ENCODE data around the gene INPP5A.

Gene INPP5A

DNA sequence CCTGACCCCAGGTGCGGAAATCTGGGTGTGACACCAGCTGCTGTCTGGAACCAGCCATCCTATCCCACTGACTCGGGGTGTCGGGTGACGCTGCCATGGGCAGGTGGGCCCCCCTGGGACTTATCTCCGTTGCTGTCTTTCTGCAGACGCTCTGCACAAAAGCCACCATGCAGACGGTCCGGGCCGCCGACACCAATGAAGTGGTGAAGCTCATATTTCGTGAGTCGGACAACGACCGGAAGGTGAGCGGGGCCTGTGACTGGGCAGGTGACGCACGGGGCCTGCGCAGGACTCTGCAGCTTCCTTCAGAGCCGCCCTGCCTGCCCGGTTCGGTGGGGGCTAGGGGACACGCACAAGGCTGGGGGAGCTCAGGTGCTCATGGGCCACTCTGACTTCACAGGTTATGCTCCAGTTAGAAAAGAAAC lies 211.8 kb downstream of the INPP5A start:
- no peak overlapping the region for H3K4me2 ChIP-seq (ENCODE audit: low read length)
- H2BK5ac ChIP-seq (ENCODE audit: low read depth, low read length, poor library complexity) = no peak overlapping the region
- no peaks in the 10 kb centered on the region for H3K79me1 ChIP-seq (ENCODE audit: low read length)
- H4K8ac ChIP-seq (ENCODE audit: low read depth, low read length) = no peak overlapping the region
- no peak overlapping the region for H2AFZ ChIP-seq (ENCODE audit: insufficient read depth, low read length, poor library complexity)
- H3K4me3 ChIP-seq (ENCODE audit: low read depth, low read length) = no peak overlapping the region
- H3K36me3 ChIP-seq (ENCODE audit: control insufficient read depth in 1 of 2, insufficient read depth in 2 of 2, low read length in 2 of 2) = peaks cover 9 to 21% of the 10 kb centered on the region in 2 experiments
- H3K27ac ChIP-seq (ENCODE audit: low read depth, low read length) = no peak overlapping the region
- H3K27me3 ChIP-seq (ENCODE audit: insufficient read depth, low read length) = no peaks in the 10 kb centered on the region
- H3K79me2 ChIP-seq (ENCODE audit: control insufficient read depth, insufficient read depth, low read length, poor library complexity) = no peaks in the 10 kb centered on the region
- WGBS (ENCODE audit: extremely low coverage, insufficient coverage, insufficient read length) = no CpG with 5 or more reads among the region's 22 CpGs
- DNase-seq = no peak
- no peak overlapping the region for H3K9ac ChIP-seq (ENCODE audit: low read length)
- H3K14ac ChIP-seq (ENCODE audit: low read length) = no peak overlapping the region
- H4K12ac ChIP-seq (ENCODE audit: low read depth, low read length) = no peak overlapping the region
- no peak overlapping the region for H3K23ac ChIP-seq (ENCODE audit: low read length)
- no peak overlapping the region for H3K18ac ChIP-seq (ENCODE audit: low read length)
- no peak overlapping the region for H2AK5ac ChIP-seq (ENCODE audit: low read length)
- no peaks in the 10 kb centered on the region for H3K4me1 ChIP-seq (ENCODE audit: control insufficient read depth in 1 of 2, insufficient read depth in 2 of 2, low read length in 2 of 2)
- no peak overlapping the region for H3K4ac ChIP-seq (ENCODE audit: low read depth, low read length)
- H2BK120ac ChIP-seq (ENCODE audit: insufficient read depth, low read length, poor library complexity) = no peak overlapping the region
- no peak overlapping the region for H4K91ac ChIP-seq (ENCODE audit: low read depth, low read length)
- H2BK12ac ChIP-seq (ENCODE audit: low read length) = no peak overlapping the region
- H3K9me3 ChIP-seq (ENCODE audit: insufficient read depth, low read depth, low read length) = no peaks in the 10 kb centered on the region

DNA sequence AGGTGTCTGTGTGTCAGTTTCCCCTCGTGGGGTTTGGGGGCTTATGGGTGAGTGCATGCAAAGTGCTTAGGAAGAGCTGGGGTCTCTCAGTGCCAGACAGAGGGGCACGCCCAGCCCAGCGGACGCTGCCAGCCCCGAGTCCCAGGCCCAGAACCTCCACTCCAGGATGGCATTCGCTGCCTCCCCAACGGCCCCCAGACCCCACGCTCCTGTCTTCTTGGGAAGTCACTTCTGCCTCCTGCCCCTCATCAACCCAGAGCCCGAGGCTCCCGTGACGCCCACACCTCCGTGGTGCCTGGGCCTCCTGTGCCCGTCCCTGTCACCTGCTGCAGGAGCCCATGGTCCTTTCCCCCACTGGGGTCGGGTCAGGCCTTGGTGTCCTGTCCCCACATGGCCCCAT lies 213.3 kb downstream of the INPP5A start:
- H3K9me3 ChIP-seq (ENCODE audit: insufficient read depth, low read depth, low read length) = peaks cover 9% of the 10 kb centered on the region
- H2BK12ac ChIP-seq (ENCODE audit: low read length) = no peak overlapping the region
- H3K27me3 ChIP-seq (ENCODE audit: insufficient read depth, low read length) = no peaks in the 10 kb centered on the region
- peaks cover 15 to 21% of the 10 kb centered on the region in 2 experiments for H3K36me3 ChIP-seq (ENCODE audit: control insufficient read depth in 1 of 2, insufficient read depth in 2 of 2, low read length in 2 of 2)
- no peaks in the 10 kb centered on the region for H3K4me1 ChIP-seq (ENCODE audit: control insufficient read depth in 1 of 2, insufficient read depth in 2 of 2, low read length in 2 of 2)
- no peak overlapping the region for H2AFZ ChIP-seq (ENCODE audit: insufficient read depth, low read length, poor library complexity)
- no peak overlapping the region for H4K12ac ChIP-seq (ENCODE audit: low read depth, low read length)
- no peak overlapping the region for H3K18ac ChIP-seq (ENCODE audit: low read length)
- H3K9ac ChIP-seq (ENCODE audit: low read length) = no peak overlapping the region
- no peak overlapping the region for H3K23ac ChIP-seq (ENCODE audit: low read length)
- H4K91ac ChIP-seq (ENCODE audit: low read depth, low read length) = no peak overlapping the region
- H4K8ac ChIP-seq (ENCODE audit: low read depth, low read length) = no peak overlapping the region
- no CpG with 5 or more reads among the region's 14 CpGs for WGBS (ENCODE audit: extremely low coverage, insufficient coverage, insufficient read length)
- H2BK5ac ChIP-seq (ENCODE audit: low read depth, low read length, poor library complexity) = no peak overlapping the region
- no peak overlapping the region for H2BK120ac ChIP-seq (ENCODE audit: insufficient read depth, low read length, poor library complexity)
- no peak overlapping the region for H2AK5ac ChIP-seq (ENCODE audit: low read length)
- no peak overlapping the region for H3K4me2 ChIP-seq (ENCODE audit: low read length)
- H3K14ac ChIP-seq (ENCODE audit: low read length) = no peak overlapping the region
- no peaks in the 10 kb centered on the region for H3K79me1 ChIP-seq (ENCODE audit: low read length)
- DNase-seq = no peak
- H3K4ac ChIP-seq (ENCODE audit: low read depth, low read length) = no peak overlapping the region
- no peak overlapping the region for H3K4me3 ChIP-seq (ENCODE audit: low read depth, low read length)
- no peak overlapping the region for H3K27ac ChIP-seq (ENCODE audit: low read depth, low read length)
- H3K79me2 ChIP-seq (ENCODE audit: control insufficient read depth, insufficient read depth, low read length, poor library complexity) = no peaks in the 10 kb centered on the region

DNA sequence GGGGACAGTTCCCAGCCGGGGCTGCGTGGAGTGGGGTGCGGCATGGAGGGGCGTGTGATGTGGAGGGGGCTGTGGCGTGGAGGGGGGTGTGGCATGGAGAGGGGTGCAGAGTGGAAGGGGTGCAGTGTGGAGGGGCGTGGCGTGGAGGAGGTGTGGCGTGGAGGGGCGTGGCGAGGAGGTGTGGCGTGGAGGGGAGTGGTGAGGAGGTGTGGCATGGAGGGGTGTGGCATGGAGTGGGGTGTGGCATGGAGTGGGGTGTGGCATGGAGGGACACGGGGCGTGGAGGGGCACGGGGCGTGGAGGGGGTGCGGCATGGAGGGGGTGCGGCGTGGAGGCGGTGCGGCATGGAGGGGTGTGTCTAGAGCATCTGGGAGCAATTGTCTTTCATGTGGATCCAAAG lies 214.8 kb downstream of the INPP5A start:
- no peaks in the 10 kb centered on the region for H3K27me3 ChIP-seq (ENCODE audit: insufficient read depth, low read length)
- H3K36me3 ChIP-seq (ENCODE audit: control insufficient read depth in 1 of 2, insufficient read depth in 2 of 2, low read length in 2 of 2) = peaks cover 23 to 30% of the 10 kb centered on the region in 2 experiments
- no peak overlapping the region for H2AK5ac ChIP-seq (ENCODE audit: low read length)
- no peak overlapping the region for H3K23ac ChIP-seq (ENCODE audit: low read length)
- no peak overlapping the region for H4K91ac ChIP-seq (ENCODE audit: low read depth, low read length)
- no peak overlapping the region for H2BK5ac ChIP-seq (ENCODE audit: low read depth, low read length, poor library complexity)
- no peak overlapping the region for H3K4ac ChIP-seq (ENCODE audit: low read depth, low read length)
- H2BK12ac ChIP-seq (ENCODE audit: low read length) = no peak overlapping the region
- no peaks in the 10 kb centered on the region for H3K79me2 ChIP-seq (ENCODE audit: control insufficient read depth, insufficient read depth, low read length, poor library complexity)
- no peak overlapping the region for H2BK120ac ChIP-seq (ENCODE audit: insufficient read depth, low read length, poor library complexity)
- peaks cover 14% of the 10 kb centered on the region for H3K9me3 ChIP-seq (ENCODE audit: insufficient read depth, low read depth, low read length)
- no peak overlapping the region for H4K8ac ChIP-seq (ENCODE audit: low read depth, low read length)
- H3K27ac ChIP-seq (ENCODE audit: low read depth, low read length) = no peak overlapping the region
- no peak overlapping the region for H4K12ac ChIP-seq (ENCODE audit: low read depth, low read length)
- H3K9ac ChIP-seq (ENCODE audit: low read length) = no peak overlapping the region
- no peaks in the 10 kb centered on the region for H3K4me1 ChIP-seq (ENCODE audit: control insufficient read depth in 1 of 2, insufficient read depth in 2 of 2, low read length in 2 of 2)
- no peaks in the 10 kb centered on the region for H3K79me1 ChIP-seq (ENCODE audit: low read length)
- H3K14ac ChIP-seq (ENCODE audit: low read length) = no peak overlapping the region
- H3K18ac ChIP-seq (ENCODE audit: low read length) = no peak overlapping the region
- WGBS (ENCODE audit: extremely low coverage, insufficient coverage, insufficient read length) = no CpG with 5 or more reads among the region's 20 CpGs
- no peak for DNase-seq
- H2AFZ ChIP-seq (ENCODE audit: insufficient read depth, low read length, poor library complexity) = no peak overlapping the region
- no peak overlapping the region for H3K4me2 ChIP-seq (ENCODE audit: low read length)
- H3K4me3 ChIP-seq (ENCODE audit: low read depth, low read length) = no peak overlapping the region

DNA sequence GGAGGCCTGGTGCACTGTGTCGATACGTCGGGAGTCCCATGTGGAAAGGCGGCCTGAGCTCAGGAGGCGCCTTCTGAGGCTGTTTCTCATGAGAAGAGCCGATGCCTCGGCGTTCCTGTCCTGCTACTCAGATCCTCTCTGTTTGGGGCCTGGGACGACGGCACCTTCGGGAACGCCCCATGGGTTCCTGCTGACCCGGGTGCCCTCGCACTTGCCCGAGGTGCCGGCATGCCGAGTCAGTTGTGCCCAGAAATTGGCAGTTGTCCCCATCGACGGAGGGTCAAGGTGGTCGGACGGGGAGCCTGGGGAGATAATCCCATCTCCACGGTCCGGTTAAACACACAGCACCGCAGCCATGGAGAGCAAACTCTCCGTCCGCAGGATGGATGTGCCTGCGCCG lies 215.4 kb downstream of the INPP5A start:
- no peaks in the 10 kb centered on the region for H3K79me1 ChIP-seq (ENCODE audit: low read length)
- H3K4ac ChIP-seq (ENCODE audit: low read depth, low read length) = no peak overlapping the region
- no peak overlapping the region for H4K12ac ChIP-seq (ENCODE audit: low read depth, low read length)
- no peak overlapping the region for H2BK5ac ChIP-seq (ENCODE audit: low read depth, low read length, poor library complexity)
- DNase-seq = no peak
- no peak overlapping the region for H2AK5ac ChIP-seq (ENCODE audit: low read length)
- peaks cover 25 to 31% of the 10 kb centered on the region in 2 experiments for H3K36me3 ChIP-seq (ENCODE audit: control insufficient read depth in 1 of 2, insufficient read depth in 2 of 2, low read length in 2 of 2)
- no peak overlapping the region for H4K8ac ChIP-seq (ENCODE audit: low read depth, low read length)
- H2BK12ac ChIP-seq (ENCODE audit: low read length) = no peak overlapping the region
- no peaks in the 10 kb centered on the region for H3K27me3 ChIP-seq (ENCODE audit: insufficient read depth, low read length)
- no peak overlapping the region for H2AFZ ChIP-seq (ENCODE audit: insufficient read depth, low read length, poor library complexity)
- WGBS (ENCODE audit: extremely low coverage, insufficient coverage, insufficient read length) = no CpG with 5 or more reads among the region's 28 CpGs
- peaks cover 14% of the 10 kb centered on the region for H3K9me3 ChIP-seq (ENCODE audit: insufficient read depth, low read depth, low read length)
- H3K27ac ChIP-seq (ENCODE audit: low read depth, low read length) = no peak overlapping the region
- no peak overlapping the region for H2BK120ac ChIP-seq (ENCODE audit: insufficient read depth, low read length, poor library complexity)
- H3K18ac ChIP-seq (ENCODE audit: low read length) = no peak overlapping the region
- H3K9ac ChIP-seq (ENCODE audit: low read length) = no peak overlapping the region
- no peak overlapping the region for H3K4me3 ChIP-seq (ENCODE audit: low read depth, low read length)
- no peak overlapping the region for H3K4me2 ChIP-seq (ENCODE audit: low read length)
- H3K23ac ChIP-seq (ENCODE audit: low read length) = no peak overlapping the region
- H4K91ac ChIP-seq (ENCODE audit: low read depth, low read length) = no peak overlapping the region
- H3K14ac ChIP-seq (ENCODE audit: low read length) = no peak overlapping the region
- H3K79me2 ChIP-seq (ENCODE audit: control insufficient read depth, insufficient read depth, low read length, poor library complexity) = no peaks in the 10 kb centered on the region
- H3K4me1 ChIP-seq (ENCODE audit: control insufficient read depth in 1 of 2, insufficient read depth in 2 of 2, low read length in 2 of 2) = no peaks in the 10 kb centered on the region
